C4-2B (cell line): ENCODE results near the gene KSR2.

ENCODE experiments used
- CTCF ChIP-seq: fragments of 450-650 bp; conservative IDR thresholded peaks from 2 replicates; pipeline ENCODE4 v1.5.1; 2017; ENCODE audit warnings: mild to moderate bottlenecking
- ZFX ChIP-seq: fragments of 450-650 bp; IDR thresholded peaks from 2 replicates; pipeline ENCODE4 v1.6.1; 2017

DNA sequence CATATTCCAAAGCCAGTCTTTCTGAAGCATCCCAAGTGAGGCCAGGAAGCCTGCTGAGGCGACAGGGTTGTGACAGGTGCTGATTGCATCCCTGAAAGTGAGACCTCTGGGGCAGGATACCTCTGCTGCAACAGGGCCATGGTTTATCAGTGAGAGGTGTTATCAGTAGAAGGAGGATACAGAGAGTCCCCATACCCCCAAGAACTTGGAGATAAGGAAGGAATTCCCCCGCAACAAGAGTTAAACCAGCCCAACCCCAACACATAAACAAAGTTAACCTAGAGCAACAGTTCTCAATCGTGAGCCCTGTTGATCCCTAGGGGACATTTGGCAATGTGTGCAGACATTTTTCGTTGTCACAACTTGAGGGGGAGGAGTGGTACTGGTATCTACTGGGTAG is 374.3 kb downstream of the KSR2 start:
- TF ChIP-seq CTCF: no peak
- TF ChIP-seq ZFX: no peak
